RWPE2 (cell line): ENCODE data around the gene RFTN1.

ENCODE experiments used
- ATAC-seq: fragments of 200-7000 bp; cut with Tn5 transposase; 3 replicates; pipeline ENCODE4 v1.9.1; 2021; ENCODE audit warnings: low read depth
- DNase-seq: peaks from one replicate; pipeline ENCODE4 v3.0.0-alpha.2; 2020; ENCODE audit warnings: low spot score
- H3K27ac ChIP-seq: fragments of 450-650 bp; 2 replicates; pipeline ENCODE4 v1.5.1; 2017; ENCODE audit warnings: mild to moderate bottlenecking; ENCODE audit not compliant: poor library complexity, severe bottlenecking
- H3K27me3 ChIP-seq: fragments of 250-450 bp; sonication (Bioruptor Pico); 2 replicates; pipeline ENCODE4 v1.5.1; 2021; ENCODE audit warnings: mild to moderate bottlenecking, moderate library complexity; ENCODE audit not compliant: insufficient read depth, poor library complexity, severe bottlenecking
- H3K36me3 ChIP-seq: fragments of 250-450 bp; sonication (Bioruptor Pico); 2 replicates; pipeline ENCODE4 v1.5.1; 2020; ENCODE audit warnings: low read depth, mild to moderate bottlenecking, moderate library complexity
- H3K4me1 ChIP-seq: fragments of 250-450 bp; sonication (Bioruptor Pico); 2 replicates; pipeline ENCODE4 v1.5.1; 2021; ENCODE audit warnings: mild to moderate bottlenecking, moderate library complexity; ENCODE audit not compliant: insufficient read depth, poor library complexity, severe bottlenecking
- H3K4me3 ChIP-seq: fragments of 250-450 bp; sonication (Bioruptor Pico); 2 replicates; pipeline ENCODE4 v1.5.1; 2021; ENCODE audit warnings: mild to moderate bottlenecking, moderate library complexity; ENCODE audit not compliant: severe bottlenecking
- H3K9me3 ChIP-seq: fragments of 250-450 bp; sonication (Bioruptor Pico); 2 replicates; pipeline ENCODE4 v1.5.1; 2021; ENCODE audit warnings: mild to moderate bottlenecking, moderate library complexity; ENCODE audit not compliant: severe bottlenecking
- CTCF ChIP-seq: fragments of 450-650 bp; IDR thresholded peaks from one replicate; pipeline ENCODE4 v1.5.1; 2017; ENCODE audit warnings: mild to moderate bottlenecking, moderate library complexity; ENCODE audit not compliant: poor library complexity, severe bottlenecking

Gene RFTN1

GRCh38 chr3:16475766-16476165 is 37.7 kb downstream of the RFTN1 start:
- TF ChIP-seq CTCF, result no peak
- Histone ChIP-seq H3K27ac (no peak overlapping the region), H3K27me3 (no peaks in the 10 kb centered on the region), H3K9me3 (no peaks in the 10 kb centered on the region), H3K36me3 (no peaks in the 10 kb centered on the region), H3K4me3 (no peak overlapping the region), H3K4me1 (no peaks in the 10 kb centered on the region)
- ATAC-seq, result no peak
- no peak for DNase-seq

- Histone ChIP-seq H3K36me3 (no peaks in the 10 kb centered on the region), H3K4me1 (no peaks in the 10 kb centered on the region), H3K27me3 (no peaks in the 10 kb centered on the region), H3K4me3 (no peak overlapping the region), H3K9me3 (no peaks in the 10 kb centered on the region), H3K27ac (no peak overlapping the region)
- DNase-seq (no peak), ATAC-seq (no peak)
- TF ChIP-seq CTCF, result no peak
Measured at GRCh38 chr3:16474920-16475319, 38.6 kb downstream of the RFTN1 start.

- no peak overlapping the region for H3K27ac ChIP-seq
- no peak for ATAC-seq
- H3K4me3 ChIP-seq, result no peak overlapping the region
- H3K36me3 ChIP-seq, result no peaks in the 10 kb centered on the region
- no peak for DNase-seq
- TF ChIP-seq CTCF, result no peak
- no peaks in the 10 kb centered on the region for H3K27me3 ChIP-seq
- H3K4me1 ChIP-seq, result no peaks in the 10 kb centered on the region
- H3K9me3 ChIP-seq, result no peaks in the 10 kb centered on the region
Measured at GRCh38 chr3:16474216-16474615, 39.3 kb downstream of the RFTN1 start.

GRCh38 chr3:16472593-16472992 is 40.9 kb downstream of the RFTN1 start:
- DNase-seq, result no peak
- no peak overlapping the region for H3K4me3 ChIP-seq
- no peaks in the 10 kb centered on the region for H3K36me3 ChIP-seq
- H3K27me3 ChIP-seq, result no peaks in the 10 kb centered on the region
- no peak for ATAC-seq
- no peaks in the 10 kb centered on the region for H3K9me3 ChIP-seq
- H3K4me1 ChIP-seq, result no peaks in the 10 kb centered on the region
- TF ChIP-seq CTCF, result no peak
- no peak overlapping the region for H3K27ac ChIP-seq

- DNase-seq, result no peak
- TF ChIP-seq CTCF, result no peak
- no peak for ATAC-seq
- H3K4me1 ChIP-seq, result no peaks in the 10 kb centered on the region
- H3K9me3 ChIP-seq, result no peaks in the 10 kb centered on the region
- no peak overlapping the region for H3K4me3 ChIP-seq
- H3K27me3 ChIP-seq, result no peaks in the 10 kb centered on the region
- no peak overlapping the region for H3K27ac ChIP-seq
- H3K36me3 ChIP-seq, result no peaks in the 10 kb centered on the region
Measured at GRCh38 chr3:16471897-16472296, 41.6 kb downstream of the RFTN1 start.
